Measurements from ENCODE around the gene HCN4.

HCN4 gene

DNA sequence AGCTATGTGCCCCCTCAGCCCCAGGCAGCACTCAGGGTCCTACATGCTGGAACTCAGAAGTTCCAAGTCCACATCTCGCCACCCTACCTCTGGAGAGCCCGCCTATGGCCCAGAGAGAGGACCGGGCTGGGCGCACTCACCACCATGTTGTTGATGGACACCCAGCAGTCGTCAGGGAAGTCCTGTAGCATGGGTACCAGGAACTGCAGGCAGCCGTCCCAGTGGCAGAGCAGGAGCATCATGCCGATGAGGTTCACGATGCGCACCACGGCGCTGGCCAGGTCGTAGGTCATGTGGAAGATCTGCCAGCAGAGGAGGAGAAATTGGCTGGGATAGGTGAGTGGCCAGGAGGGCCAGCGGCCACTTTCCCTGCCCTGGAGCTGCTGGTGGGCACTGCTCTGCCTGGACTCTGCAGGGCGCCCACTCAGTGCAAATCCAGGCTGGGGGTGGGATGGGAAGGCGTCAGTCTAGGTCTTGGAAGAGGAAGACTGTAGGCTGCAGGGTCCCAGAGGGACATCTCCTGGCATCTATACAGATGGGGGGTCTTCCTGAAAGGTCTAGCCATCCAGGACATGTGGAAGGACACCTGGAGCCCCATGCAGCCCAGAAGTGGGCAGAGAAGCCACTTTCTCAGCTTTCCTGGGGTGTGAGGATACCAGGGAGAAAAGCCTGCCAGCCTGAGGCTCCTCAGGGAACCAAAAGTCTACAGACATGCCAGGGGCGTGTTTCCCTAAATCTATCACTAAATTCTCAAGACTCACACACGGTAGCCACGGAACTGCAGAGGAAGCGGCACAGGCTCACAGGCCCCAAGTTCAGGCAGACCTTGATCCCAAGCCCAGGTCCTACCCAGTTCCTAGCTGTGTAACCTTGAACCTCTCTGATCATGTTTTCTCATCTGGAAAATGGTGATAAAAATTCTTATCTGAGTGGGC, 36.5 kb downstream of the HCN4 start:
- H3K9ac ChIP-seq (ENCODE audit: low read depth, low read length) = no peak overlapping the region
- no peaks in the 10 kb centered on the region for H3K9me3 ChIP-seq (ENCODE audit: insufficient read depth, low read depth, low read length)
- no peak overlapping the region for H3K27ac ChIP-seq (ENCODE audit: low read depth, low read length)
- H3K4me1 ChIP-seq (ENCODE audit: insufficient read depth, low read length) = peaks cover 12% of the 10 kb centered on the region
- no peaks in the 10 kb centered on the region for H3K27me3 ChIP-seq (ENCODE audit: insufficient read depth, low read length)
- WGBS = 94% methylated on average over 19 of the region's 19 CpGs
- no peak overlapping the region for H3K4me3 ChIP-seq (ENCODE audit: low read length)
- 0 out of 2 replicates have a peak, but pooled peaks cover 13% of the 10 kb centered on the region for H3K36me3 ChIP-seq (ENCODE audit: insufficient read depth, low read length)

GRCh38 chr15:73331501-73331900, 37.3 kb downstream of the HCN4 start:
- Histone ChIP-seq H3K4me1 (ENCODE audit: insufficient read depth, low read length) (peaks cover 12% of the 10 kb centered on the region), H3K9me3 (ENCODE audit: insufficient read depth, low read depth, low read length) (no peaks in the 10 kb centered on the region), H3K36me3 (ENCODE audit: insufficient read depth, low read length) (0 out of 2 replicates have a peak, but pooled peaks cover 13% of the 10 kb centered on the region), H3K4me3 (ENCODE audit: low read length) (no peak overlapping the region), H3K27ac (ENCODE audit: low read depth, low read length) (no peak overlapping the region), H3K27me3 (ENCODE audit: insufficient read depth, low read length) (no peaks in the 10 kb centered on the region), H3K9ac (ENCODE audit: low read depth, low read length) (no peak overlapping the region)
- WGBS = 92% methylated on average over 3 of the region's 5 CpGs

DNA sequence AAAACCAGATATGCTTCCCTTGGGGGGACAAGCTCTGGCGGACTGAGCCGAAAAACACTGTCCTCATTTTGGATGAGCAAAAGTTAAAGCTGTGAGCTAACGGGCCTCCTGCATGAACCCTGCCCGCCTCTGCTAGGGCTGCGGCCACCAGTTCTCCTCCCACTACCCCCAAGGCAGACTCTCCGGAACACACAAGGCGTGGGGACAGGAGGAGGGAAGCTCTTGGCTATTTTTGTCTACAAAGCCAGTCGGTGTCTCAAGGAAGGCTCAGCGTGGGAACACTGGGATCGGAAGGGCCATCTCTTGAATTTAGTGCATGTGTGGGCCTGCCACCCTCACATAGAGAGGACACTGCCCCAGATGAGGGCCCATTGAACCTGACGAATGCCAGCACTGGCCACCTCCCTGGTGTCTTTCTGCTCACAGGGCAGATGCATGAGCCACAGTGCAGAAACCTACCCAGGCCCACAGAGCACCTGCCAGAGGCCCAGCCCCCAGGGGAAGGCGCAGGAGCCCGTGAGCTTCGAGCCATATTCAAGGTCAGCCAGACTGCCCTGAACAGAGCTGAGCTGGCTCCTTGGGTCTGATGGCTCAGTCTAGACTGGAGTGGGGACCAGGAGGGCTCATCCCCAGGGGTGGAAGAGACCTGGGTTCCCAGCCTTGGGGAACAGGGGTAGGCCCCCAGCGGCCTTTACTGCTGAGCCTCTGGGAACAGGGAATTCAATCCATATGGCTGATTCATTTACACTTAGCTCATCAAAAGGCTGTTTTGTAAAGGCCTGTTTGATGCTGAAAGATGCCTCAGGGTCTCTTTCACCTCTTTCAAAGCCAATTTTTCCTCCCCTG, 38.3 kb downstream of the HCN4 start:
- H3K27ac ChIP-seq (ENCODE audit: low read depth, low read length) = no peak overlapping the region
- H3K27me3 ChIP-seq (ENCODE audit: insufficient read depth, low read length) = no peaks in the 10 kb centered on the region
- H3K36me3 ChIP-seq (ENCODE audit: insufficient read depth, low read length) = 0 out of 2 replicates have a peak, but pooled peaks cover 13% of the 10 kb centered on the region
- peaks cover 12% of the 10 kb centered on the region for H3K4me1 ChIP-seq (ENCODE audit: insufficient read depth, low read length)
- H3K9me3 ChIP-seq (ENCODE audit: insufficient read depth, low read depth, low read length) = no peaks in the 10 kb centered on the region
- H3K9ac ChIP-seq (ENCODE audit: low read depth, low read length) = no peak overlapping the region
- WGBS = 78% methylated on average over 15 of the region's 15 CpGs
- H3K4me3 ChIP-seq (ENCODE audit: low read length) = no peak overlapping the region

DNA sequence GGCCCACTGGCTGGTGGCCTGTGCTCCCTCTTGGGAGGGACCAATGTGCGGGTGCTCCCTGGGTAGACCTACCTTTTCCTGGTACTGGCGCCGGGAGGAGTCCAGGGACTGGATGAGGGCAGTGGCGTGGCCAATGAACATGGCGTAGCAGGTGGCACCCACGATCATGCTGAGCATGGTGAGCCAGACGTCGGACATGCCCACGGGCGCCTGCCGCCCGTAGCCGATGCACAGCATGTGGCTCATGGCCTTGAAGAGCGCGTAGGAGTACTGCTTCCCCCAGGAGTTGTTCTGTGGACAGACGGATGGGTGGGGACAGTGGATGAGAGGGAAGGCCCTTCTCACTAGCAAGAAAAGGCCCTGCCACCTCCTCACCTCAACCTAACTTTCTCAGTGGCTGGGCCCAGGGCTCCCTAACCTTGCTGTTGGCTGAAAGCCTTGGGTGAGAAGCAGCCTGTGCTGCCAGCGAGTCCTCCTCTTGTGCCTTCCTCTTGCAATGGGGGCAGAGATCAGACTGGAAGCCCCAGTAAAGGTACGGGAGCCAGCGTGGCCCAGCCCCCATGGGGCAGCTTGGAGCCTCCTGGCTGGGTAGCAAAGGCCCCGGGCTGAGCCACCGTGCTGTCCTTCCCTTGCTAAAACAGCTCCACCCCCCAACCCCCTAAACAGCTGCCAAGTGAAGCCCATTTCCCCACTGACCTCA, 39.1 kb downstream of the HCN4 start:
- no peak overlapping the region for H3K27ac ChIP-seq (ENCODE audit: low read depth, low read length)
- peaks cover 12% of the 10 kb centered on the region for H3K4me1 ChIP-seq (ENCODE audit: insufficient read depth, low read length)
- peaks cover 16% of the 10 kb centered on the region; the same call in 1 of the 2 replicates for H3K36me3 ChIP-seq (ENCODE audit: insufficient read depth, low read length)
- no peak overlapping the region for H3K9ac ChIP-seq (ENCODE audit: low read depth, low read length)
- 89% methylated on average over 21 of the region's 21 CpGs for WGBS
- no peaks in the 10 kb centered on the region for H3K9me3 ChIP-seq (ENCODE audit: insufficient read depth, low read depth, low read length)
- no peak overlapping the region for H3K4me3 ChIP-seq (ENCODE audit: low read length)
- no peaks in the 10 kb centered on the region for H3K27me3 ChIP-seq (ENCODE audit: insufficient read depth, low read length)

DNA sequence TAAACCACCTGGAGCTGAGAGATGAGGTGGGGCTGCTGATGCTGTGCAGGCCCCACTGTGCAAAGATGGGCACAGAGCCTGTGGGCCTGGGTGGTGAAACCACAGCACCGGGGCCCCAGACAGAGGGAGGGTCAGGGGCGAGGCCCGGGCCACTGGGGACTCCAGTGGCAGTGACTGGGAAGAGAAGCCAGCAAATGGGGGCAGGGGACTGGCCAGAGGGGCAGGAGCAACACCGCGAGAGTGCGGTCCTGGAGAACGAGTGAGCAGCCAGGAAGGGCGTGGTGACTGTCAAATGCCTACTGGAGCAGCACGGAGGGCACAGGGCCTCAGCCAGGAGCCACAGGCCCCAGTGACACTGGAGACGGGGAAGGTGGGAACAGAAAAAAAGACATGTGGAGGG, 39.8 kb downstream of the HCN4 start:
- H3K27me3 ChIP-seq (ENCODE audit: insufficient read depth, low read length) = no peaks in the 10 kb centered on the region
- 94% methylated on average over 10 of the region's 10 CpGs for WGBS
- peaks cover 12% of the 10 kb centered on the region for H3K4me1 ChIP-seq (ENCODE audit: insufficient read depth, low read length)
- H3K4me3 ChIP-seq (ENCODE audit: low read length) = no peak overlapping the region
- no peaks in the 10 kb centered on the region for H3K9me3 ChIP-seq (ENCODE audit: insufficient read depth, low read depth, low read length)
- H3K9ac ChIP-seq (ENCODE audit: low read depth, low read length) = no peak overlapping the region
- H3K27ac ChIP-seq (ENCODE audit: low read depth, low read length) = no peak overlapping the region
- peaks cover 16% of the 10 kb centered on the region; the same call in 1 of the 2 replicates for H3K36me3 ChIP-seq (ENCODE audit: insufficient read depth, low read length)

DNA sequence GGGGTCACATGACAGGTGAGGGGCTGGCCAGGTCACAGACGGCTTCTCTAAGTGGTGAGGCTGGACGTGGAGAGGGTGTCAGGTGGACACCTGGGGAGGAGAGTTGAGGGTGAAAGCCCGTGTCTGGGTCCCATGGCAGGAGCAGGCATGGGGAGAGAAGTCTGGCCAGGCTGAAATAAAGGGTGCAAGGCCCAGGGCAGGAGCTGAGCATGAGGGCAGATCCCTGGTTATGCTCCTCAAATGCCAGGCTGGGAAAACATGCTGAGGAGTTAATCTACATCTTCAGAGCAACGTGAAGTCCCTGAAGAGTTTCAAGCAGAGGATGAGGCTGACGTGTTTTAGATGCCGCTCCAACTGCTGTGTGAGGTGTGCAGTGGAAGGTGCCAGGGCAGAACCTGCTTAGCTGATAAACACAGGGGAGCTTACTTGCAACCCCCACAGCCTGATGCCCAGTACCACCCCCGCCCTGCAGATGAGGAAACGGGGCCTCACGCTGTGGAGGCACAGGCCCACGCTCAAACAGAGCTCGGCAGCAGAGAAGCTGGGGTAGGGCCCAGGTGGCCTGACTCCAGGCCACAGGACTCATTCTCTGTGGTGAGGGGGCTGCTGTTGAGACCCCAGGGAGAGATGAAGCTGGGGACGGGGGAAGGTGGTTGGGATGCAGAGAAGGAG, 40.5 kb downstream of the HCN4 start:
- H3K4me3 ChIP-seq (ENCODE audit: low read length) = no peak overlapping the region
- H3K9me3 ChIP-seq (ENCODE audit: insufficient read depth, low read depth, low read length) = no peaks in the 10 kb centered on the region
- peaks cover 19% of the 10 kb centered on the region; the same call in 1 of the 2 replicates for H3K36me3 ChIP-seq (ENCODE audit: insufficient read depth, low read length)
- H3K27me3 ChIP-seq (ENCODE audit: insufficient read depth, low read length) = no peaks in the 10 kb centered on the region
- no peak overlapping the region for H3K9ac ChIP-seq (ENCODE audit: low read depth, low read length)
- H3K27ac ChIP-seq (ENCODE audit: low read depth, low read length) = no peak overlapping the region
- H3K4me1 ChIP-seq (ENCODE audit: insufficient read depth, low read length) = peaks cover 12% of the 10 kb centered on the region
- 94% methylated on average over 12 of the region's 12 CpGs for WGBS

- WGBS = 87% methylated on average over 4 of the region's 4 CpGs
- Histone ChIP-seq H3K4me1 (ENCODE audit: insufficient read depth, low read length) (peaks cover 11% of the 10 kb centered on the region), H3K27me3 (ENCODE audit: insufficient read depth, low read length) (no peaks in the 10 kb centered on the region), H3K9ac (ENCODE audit: low read depth, low read length) (no peak overlapping the region), H3K4me3 (ENCODE audit: low read length) (no peak overlapping the region), H3K36me3 (ENCODE audit: insufficient read depth, low read length) (peaks cover 15% of the 10 kb centered on the region; the same call in 1 of the 2 replicates), H3K27ac (ENCODE audit: low read depth, low read length) (no peak overlapping the region), H3K9me3 (ENCODE audit: insufficient read depth, low read depth, low read length) (no peaks in the 10 kb centered on the region)
These were observed 42.6 kb downstream of the HCN4 start for GRCh38 chr15:73326157-73326556.

- H3K27ac ChIP-seq (ENCODE audit: low read depth, low read length) = no peak overlapping the region
- no peak overlapping the region for H3K4me3 ChIP-seq (ENCODE audit: low read length)
- peaks cover 4% of the 10 kb centered on the region; the same call in 1 of the 2 replicates for H3K4me1 ChIP-seq (ENCODE audit: insufficient read depth, low read length)
- no peaks in the 10 kb centered on the region for H3K27me3 ChIP-seq (ENCODE audit: insufficient read depth, low read length)
- peaks cover 15% of the 10 kb centered on the region; the same call in 1 of the 2 replicates for H3K36me3 ChIP-seq (ENCODE audit: insufficient read depth, low read length)
- H3K9me3 ChIP-seq (ENCODE audit: insufficient read depth, low read depth, low read length) = no peaks in the 10 kb centered on the region
- 92% methylated on average over 29 of the region's 29 CpGs for WGBS
- no peak overlapping the region for H3K9ac ChIP-seq (ENCODE audit: low read depth, low read length)
These were observed 43.4 kb downstream of the HCN4 start for GRCh38 chr15:73325191-73325861.

DNA sequence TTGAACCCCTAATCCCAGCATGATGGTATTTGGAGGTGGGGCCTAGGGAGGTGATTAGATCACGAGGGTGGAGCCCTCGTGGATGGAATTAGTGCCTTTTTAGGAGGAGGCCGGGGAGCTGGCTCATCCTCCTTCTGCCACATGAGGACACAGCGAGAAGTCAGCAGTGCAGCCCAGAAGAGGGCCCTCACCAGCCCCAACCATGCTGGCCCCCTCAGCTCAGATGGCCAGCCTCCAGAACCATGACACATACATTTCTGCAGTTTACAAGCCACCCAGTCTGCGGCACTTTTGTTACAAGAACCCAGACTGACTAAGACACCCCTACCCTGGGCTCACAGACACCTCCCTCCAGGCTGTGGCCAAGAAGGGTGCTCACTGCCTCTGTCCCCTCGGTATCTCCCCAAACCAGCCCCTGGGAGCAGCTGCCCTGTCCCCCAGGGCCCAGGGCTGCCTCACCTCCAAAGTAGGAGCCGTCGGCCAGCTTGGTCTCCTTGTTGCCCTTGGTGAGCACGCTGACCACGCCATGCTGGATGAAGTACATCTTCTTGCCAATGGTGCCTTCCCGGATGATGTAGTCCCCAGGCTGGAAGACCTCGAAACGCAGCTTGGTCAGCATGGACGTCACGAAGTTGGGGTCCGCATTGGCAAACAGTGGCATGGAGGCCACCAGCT, 44.1 kb downstream of the HCN4 start:
- Histone ChIP-seq H3K36me3 (ENCODE audit: insufficient read depth, low read length) (peaks cover 15% of the 10 kb centered on the region; the same call in 1 of the 2 replicates), H3K4me3 (ENCODE audit: low read length) (no peak overlapping the region), H3K4me1 (ENCODE audit: insufficient read depth, low read length) (no peaks in the 10 kb centered on the region), H3K27me3 (ENCODE audit: insufficient read depth, low read length) (no peaks in the 10 kb centered on the region), H3K27ac (ENCODE audit: low read depth, low read length) (no peak overlapping the region), H3K9me3 (ENCODE audit: insufficient read depth, low read depth, low read length) (no peaks in the 10 kb centered on the region), H3K9ac (ENCODE audit: low read depth, low read length) (no peak overlapping the region)
- WGBS = 94% methylated on average over 16 of the region's 16 CpGs
